Measurements from ENCODE around the gene TMEM132A.

Gene TMEM132A

DNA sequence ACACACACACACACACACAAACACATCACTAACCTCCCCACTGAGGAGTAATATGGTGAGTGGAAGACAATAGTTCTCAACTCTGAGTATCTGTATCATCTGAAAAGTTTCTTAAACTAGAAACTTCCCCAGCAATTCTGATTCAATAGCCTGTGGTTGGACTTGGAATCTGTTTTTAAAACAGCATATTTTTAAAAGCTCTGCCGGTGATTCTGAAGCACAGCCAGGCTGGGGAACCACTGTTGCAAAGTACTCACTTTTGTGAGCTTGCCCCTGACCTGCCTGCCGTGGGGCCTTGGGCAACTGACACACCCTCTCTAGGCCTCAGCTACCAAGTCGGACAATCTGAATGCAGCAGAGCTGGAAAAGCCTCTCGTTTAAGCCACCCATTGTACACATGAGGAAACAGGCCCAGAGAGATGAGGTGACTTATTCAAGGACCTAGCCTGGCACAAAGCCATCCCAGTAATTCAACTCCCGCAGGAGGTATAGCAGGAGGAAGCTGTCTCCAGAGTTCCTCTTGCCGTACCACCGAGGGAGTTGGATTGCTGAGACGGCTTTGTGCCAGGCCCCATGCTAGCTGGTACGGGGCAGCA lies 18.8 kb downstream of the TMEM132A start:
- Histone ChIP-seq H3K27me3 (ENCODE audit: low read depth, low read length) (no peaks in the 10 kb centered on the region), H3K36me3 (ENCODE audit: control insufficient read depth in 1 of 2, insufficient read depth in 2 of 2, low read length in 2 of 2) (peaks cover 30 to 72% of the 10 kb centered on the region in 2 donors)

DNA sequence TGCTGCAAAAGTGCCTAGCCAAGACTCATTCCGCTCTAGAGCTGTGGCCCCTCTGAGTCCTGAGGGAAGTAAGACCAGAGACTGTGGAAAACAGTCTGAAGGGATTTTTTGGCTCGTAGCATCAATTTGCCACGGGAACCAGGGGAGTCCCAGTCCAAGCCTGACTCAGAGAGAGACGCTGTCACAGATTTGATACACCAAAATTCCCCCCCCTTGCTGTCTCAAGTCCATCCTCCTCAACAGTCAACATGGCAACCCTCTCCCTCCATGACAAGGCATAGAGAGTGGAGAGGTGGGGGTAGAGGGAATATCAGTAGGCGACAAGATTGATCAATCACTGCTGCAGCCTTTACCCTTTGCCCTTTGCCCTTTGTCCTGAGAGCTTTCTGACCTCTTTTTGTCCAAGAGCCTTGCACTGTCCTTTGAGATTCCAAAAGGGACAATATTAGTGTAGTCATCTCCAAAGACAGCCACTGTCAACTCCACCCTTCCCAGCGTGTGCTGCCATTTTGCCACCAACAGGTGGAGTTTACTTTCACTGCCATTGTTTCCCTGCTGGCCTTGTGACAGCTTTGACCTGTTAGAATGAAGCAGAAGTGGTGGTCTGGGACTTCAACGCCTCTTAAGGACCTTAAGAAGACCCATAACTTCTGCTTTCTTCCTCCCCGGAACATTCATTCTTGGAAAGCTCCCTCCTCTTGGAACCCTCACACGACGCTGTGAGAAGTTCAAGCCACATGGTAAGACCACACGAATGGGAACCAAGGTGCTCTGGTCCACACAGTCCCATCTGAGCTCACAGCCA lies 20.4 kb downstream of the TMEM132A start:
- peaks cover 0 to 12% of the 10 kb centered on the region in 2 donors for H3K4me1 ChIP-seq (ENCODE audit: control insufficient read depth in 1 of 2, insufficient read depth in 2 of 2, low read length in 2 of 2)
- H3K27me3 ChIP-seq (ENCODE audit: low read depth, low read length) = no peaks in the 10 kb centered on the region
- no peaks in the 10 kb centered on the region for H3K9me3 ChIP-seq (ENCODE audit: control insufficient read depth in 1 of 2, low read length in 2 of 2)
- H3K4me3 ChIP-seq (ENCODE audit: low read depth in 1 of 2, low read length in 2 of 2) = no peak overlapping the region
- no peak overlapping the region for H3K27ac ChIP-seq (ENCODE audit: low read length)
- peaks cover 22 to 55% of the 10 kb centered on the region in 2 donors for H3K36me3 ChIP-seq (ENCODE audit: control insufficient read depth in 1 of 2, insufficient read depth in 2 of 2, low read length in 2 of 2)

More for the DNA sequence above, 18.8 kb downstream of the TMEM132A start:
- H3K27ac ChIP-seq (ENCODE audit: low read length) = no peak overlapping the region
- H3K4me1 ChIP-seq (ENCODE audit: control insufficient read depth in 1 of 2, insufficient read depth in 2 of 2, low read length in 2 of 2) = peaks cover 0 to 11% of the 10 kb centered on the region in 2 donors
- H3K9me3 ChIP-seq (ENCODE audit: control insufficient read depth in 1 of 2, low read length in 2 of 2) = no peaks in the 10 kb centered on the region
- no peak overlapping the region for H3K4me3 ChIP-seq (ENCODE audit: low read depth in 1 of 2, low read length in 2 of 2)

GRCh38 chr11:60945295-60945667 lies 21.0 kb downstream of the TMEM132A start:
- Histone ChIP-seq H3K36me3 (ENCODE audit: control insufficient read depth in 1 of 2, insufficient read depth in 2 of 2, low read length in 2 of 2) (peaks cover 19 to 49% of the 10 kb centered on the region in 2 donors), H3K27me3 (ENCODE audit: low read depth, low read length) (no peaks in the 10 kb centered on the region), H3K4me3 (ENCODE audit: low read depth in 1 of 2, low read length in 2 of 2) (no peak overlapping the region), H3K27ac (ENCODE audit: low read length) (no peak overlapping the region), H3K4me1 (ENCODE audit: control insufficient read depth in 1 of 2, insufficient read depth in 2 of 2, low read length in 2 of 2) (peaks cover 0 to 12% of the 10 kb centered on the region in 2 donors), H3K9me3 (ENCODE audit: control insufficient read depth in 1 of 2, low read length in 2 of 2) (no peaks in the 10 kb centered on the region)

- H3K4me3 ChIP-seq (ENCODE audit: low read depth in 1 of 2, low read length in 2 of 2) = no peak overlapping the region
- peaks cover 11 to 36% of the 10 kb centered on the region in 2 donors for H3K36me3 ChIP-seq (ENCODE audit: control insufficient read depth in 1 of 2, insufficient read depth in 2 of 2, low read length in 2 of 2)
- no peaks in the 10 kb centered on the region for H3K9me3 ChIP-seq (ENCODE audit: control insufficient read depth in 1 of 2, low read length in 2 of 2)
- no peak overlapping the region for H3K27ac ChIP-seq (ENCODE audit: low read length)
- peaks cover 0 to 19% of the 10 kb centered on the region in 2 donors for H3K4me1 ChIP-seq (ENCODE audit: control insufficient read depth in 1 of 2, insufficient read depth in 2 of 2, low read length in 2 of 2)
- H3K27me3 ChIP-seq (ENCODE audit: low read depth, low read length) = no peaks in the 10 kb centered on the region
These were observed 22.5 kb downstream of the TMEM132A start for GRCh38 chr11:60946601-60947264.

DNA sequence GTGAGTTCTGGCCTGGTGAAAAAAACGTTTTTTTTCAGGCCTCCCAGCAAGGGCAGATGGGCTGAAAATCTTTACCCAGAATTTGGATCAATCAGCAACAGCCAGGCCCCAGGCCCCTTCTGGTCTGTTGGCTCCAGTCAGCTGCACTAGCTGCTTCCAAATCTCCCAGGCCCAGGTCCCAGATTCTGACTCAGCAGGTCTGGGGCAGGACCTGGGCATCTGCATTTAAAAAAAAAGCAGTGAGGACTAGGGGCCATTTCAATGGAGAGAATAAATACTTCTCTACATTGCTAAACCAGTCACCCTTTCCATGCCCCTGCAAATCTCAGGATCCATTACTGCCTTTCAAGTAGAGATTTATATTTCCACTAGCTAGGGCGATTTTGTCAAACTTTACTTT lies 23.4 kb downstream of the TMEM132A start:
- peaks cover 0 to 19% of the 10 kb centered on the region in 2 donors for H3K4me1 ChIP-seq (ENCODE audit: control insufficient read depth in 1 of 2, insufficient read depth in 2 of 2, low read length in 2 of 2)
- no peak overlapping the region for H3K4me3 ChIP-seq (ENCODE audit: low read depth in 1 of 2, low read length in 2 of 2)
- H3K9me3 ChIP-seq (ENCODE audit: control insufficient read depth in 1 of 2, low read length in 2 of 2) = no peaks in the 10 kb centered on the region
- H3K36me3 ChIP-seq (ENCODE audit: control insufficient read depth in 1 of 2, insufficient read depth in 2 of 2, low read length in 2 of 2) = peaks cover 1 to 26% of the 10 kb centered on the region in 2 donors
- no peaks in the 10 kb centered on the region for H3K27me3 ChIP-seq (ENCODE audit: low read depth, low read length)
- no peak overlapping the region for H3K27ac ChIP-seq (ENCODE audit: low read length)

GRCh38 chr11:60948250-60948649 lies 24.0 kb downstream of the TMEM132A start:
- H3K36me3 ChIP-seq (ENCODE audit: control insufficient read depth in 1 of 2, insufficient read depth in 2 of 2, low read length in 2 of 2) = peaks cover 0 to 20% of the 10 kb centered on the region in 2 donors
- no peaks in the 10 kb centered on the region for H3K27me3 ChIP-seq (ENCODE audit: low read depth, low read length)
- H3K9me3 ChIP-seq (ENCODE audit: control insufficient read depth in 1 of 2, low read length in 2 of 2) = no peaks in the 10 kb centered on the region
- no peak overlapping the region for H3K27ac ChIP-seq (ENCODE audit: low read length)
- peaks cover 0 to 19% of the 10 kb centered on the region in 2 donors for H3K4me1 ChIP-seq (ENCODE audit: control insufficient read depth in 1 of 2, insufficient read depth in 2 of 2, low read length in 2 of 2)
- no peak overlapping the region for H3K4me3 ChIP-seq (ENCODE audit: low read depth in 1 of 2, low read length in 2 of 2)

DNA sequence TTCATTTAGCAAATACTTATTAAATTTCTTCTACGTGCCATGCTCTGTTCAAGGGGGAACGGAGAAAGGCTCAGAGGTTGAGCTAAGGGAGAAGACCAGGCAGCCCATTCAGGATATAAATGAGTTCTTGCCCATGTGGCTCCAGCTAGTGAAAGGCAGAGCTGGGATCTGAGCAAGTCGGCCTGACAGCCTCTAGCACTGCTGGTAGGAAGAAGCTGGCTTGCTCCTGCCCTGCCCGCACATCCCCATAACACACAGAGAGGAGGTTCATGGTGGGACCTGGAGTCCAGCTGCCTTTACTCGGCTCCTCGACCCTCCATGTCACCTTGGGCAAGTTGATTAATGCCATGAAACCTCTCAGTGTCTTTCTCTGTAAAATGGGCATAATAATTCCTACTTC lies 25.8 kb downstream of the TMEM132A start:
- Histone ChIP-seq H3K27me3 (ENCODE audit: low read depth, low read length) (no peaks in the 10 kb centered on the region), H3K4me1 (ENCODE audit: control insufficient read depth in 1 of 2, insufficient read depth in 2 of 2, low read length in 2 of 2) (peaks cover 0 to 19% of the 10 kb centered on the region in 2 donors), H3K9me3 (ENCODE audit: control insufficient read depth in 1 of 2, low read length in 2 of 2) (no peaks in the 10 kb centered on the region), H3K27ac (ENCODE audit: low read length) (no peak overlapping the region), H3K4me3 (ENCODE audit: low read depth in 1 of 2, low read length in 2 of 2) (peak overlapping the region; percentile 44 to 61), H3K36me3 (ENCODE audit: control insufficient read depth in 1 of 2, insufficient read depth in 2 of 2, low read length in 2 of 2) (peaks cover 0 to 12% of the 10 kb centered on the region in 2 donors)

GRCh38 chr11:60950933-60951605 lies 26.8 kb downstream of the TMEM132A start:
- Histone ChIP-seq H3K36me3 (ENCODE audit: control insufficient read depth in 1 of 2, insufficient read depth in 2 of 2, low read length in 2 of 2) (peaks cover 0 to 8% of the 10 kb centered on the region in 2 donors), H3K27me3 (ENCODE audit: low read depth, low read length) (no peaks in the 10 kb centered on the region), H3K4me1 (ENCODE audit: control insufficient read depth in 1 of 2, insufficient read depth in 2 of 2, low read length in 2 of 2) (peaks cover 0 to 13% of the 10 kb centered on the region in 2 donors), H3K4me3 (ENCODE audit: low read depth in 1 of 2, low read length in 2 of 2) (peak overlapping the region; percentile 61 to 88), H3K27ac (ENCODE audit: low read length) (peak overlapping the region; percentile 93), H3K9me3 (ENCODE audit: control insufficient read depth in 1 of 2, low read length in 2 of 2) (no peaks in the 10 kb centered on the region)

DNA sequence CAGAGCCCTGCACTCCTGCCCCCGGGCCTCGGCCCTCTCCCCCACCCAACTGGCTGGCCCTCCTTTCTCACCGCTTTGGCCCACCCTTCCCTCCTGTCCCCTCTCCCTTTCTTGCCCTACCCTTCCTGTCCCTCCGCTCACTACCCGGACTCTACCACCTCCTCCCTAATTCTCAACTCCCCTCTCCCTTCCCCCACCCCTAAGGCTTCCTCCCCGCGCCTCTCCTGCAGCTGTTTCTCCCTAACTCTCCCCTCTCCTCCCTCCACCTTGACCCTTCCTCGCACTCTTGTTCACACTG lies 27.3 kb downstream of the TMEM132A start:
- peaks cover 0 to 3% of the 10 kb centered on the region in 2 donors for H3K36me3 ChIP-seq (ENCODE audit: control insufficient read depth in 1 of 2, insufficient read depth in 2 of 2, low read length in 2 of 2)
- H3K4me1 ChIP-seq (ENCODE audit: control insufficient read depth in 1 of 2, insufficient read depth in 2 of 2, low read length in 2 of 2) = peaks cover 0 to 13% of the 10 kb centered on the region in 2 donors
- no peaks in the 10 kb centered on the region for H3K9me3 ChIP-seq (ENCODE audit: control insufficient read depth in 1 of 2, low read length in 2 of 2)
- H3K27me3 ChIP-seq (ENCODE audit: low read depth, low read length) = no peaks in the 10 kb centered on the region
- peak overlapping the region; percentile 61 to 88 for H3K4me3 ChIP-seq (ENCODE audit: low read depth in 1 of 2, low read length in 2 of 2)
- H3K27ac ChIP-seq (ENCODE audit: low read length) = peak overlapping the region; percentile 93

DNA sequence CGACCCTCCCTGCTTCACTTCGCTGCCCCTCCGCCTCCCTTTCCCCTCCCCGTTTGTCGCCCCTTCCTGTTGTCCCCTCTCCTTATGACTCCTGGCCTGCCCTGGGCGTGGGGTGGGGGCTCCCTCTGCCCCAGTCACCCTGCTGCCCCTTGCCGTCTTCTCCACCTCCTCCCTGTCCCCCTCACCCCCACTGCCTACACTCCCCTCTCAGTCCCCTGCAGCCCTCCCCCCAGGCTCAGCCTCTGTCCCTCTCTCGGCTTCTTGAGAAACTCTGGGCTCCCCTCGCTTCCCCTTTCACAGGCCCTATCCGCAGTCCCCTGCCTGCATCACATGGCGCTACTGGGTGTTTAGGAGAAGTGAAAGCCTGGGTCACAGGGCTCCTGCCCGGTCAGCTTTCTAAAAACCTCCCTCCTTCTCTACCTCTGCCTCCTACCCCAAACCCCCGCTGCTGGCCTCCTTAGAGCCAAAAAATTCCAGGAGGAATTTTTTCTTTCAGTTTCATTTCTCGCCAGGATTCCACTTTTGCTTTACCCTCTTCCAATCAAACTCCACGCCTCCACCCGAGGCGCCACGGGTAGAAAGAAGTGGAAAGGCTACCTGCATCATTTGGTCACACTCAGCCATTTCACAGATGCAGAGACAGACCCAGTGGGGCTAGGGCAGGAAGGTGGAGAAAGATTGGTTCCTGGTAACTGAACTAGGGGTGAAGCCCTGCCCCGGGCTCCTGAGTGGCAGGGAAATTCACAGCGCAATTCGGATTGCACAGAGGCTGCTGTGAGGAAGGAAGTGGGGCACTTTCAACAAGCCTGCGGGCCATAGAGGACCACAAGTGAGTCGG lies 27.9 kb downstream of the TMEM132A start, which contains the start of gene SLC15A3:
SLC15A3 (minus strand) TSS at position 273 of the 838 bp plus-strand sequence. CDS start 625 bp downstream, outside the sequence.
- no peaks in the 10 kb centered on the region for H3K36me3 ChIP-seq (ENCODE audit: control insufficient read depth in 1 of 2, insufficient read depth in 2 of 2, low read length in 2 of 2)
- H3K9me3 ChIP-seq (ENCODE audit: control insufficient read depth in 1 of 2, low read length in 2 of 2) = no peaks in the 10 kb centered on the region
- no peaks in the 10 kb centered on the region for H3K27me3 ChIP-seq (ENCODE audit: low read depth, low read length)
- H3K4me1 ChIP-seq (ENCODE audit: control insufficient read depth in 1 of 2, insufficient read depth in 2 of 2, low read length in 2 of 2) = peaks cover 0 to 13% of the 10 kb centered on the region in 2 donors
- peak within 1 kb of the TSS; percentile 61 to 88 for H3K4me3 ChIP-seq (ENCODE audit: low read depth in 1 of 2, low read length in 2 of 2)
- peak within 1 kb of the TSS; percentile 93 for H3K27ac ChIP-seq (ENCODE audit: low read length)

Data from muscle layer of duodenum (tissue), 2 donors.